ENCODE data around the gene MBD5.

Gene MBD5

DNA sequence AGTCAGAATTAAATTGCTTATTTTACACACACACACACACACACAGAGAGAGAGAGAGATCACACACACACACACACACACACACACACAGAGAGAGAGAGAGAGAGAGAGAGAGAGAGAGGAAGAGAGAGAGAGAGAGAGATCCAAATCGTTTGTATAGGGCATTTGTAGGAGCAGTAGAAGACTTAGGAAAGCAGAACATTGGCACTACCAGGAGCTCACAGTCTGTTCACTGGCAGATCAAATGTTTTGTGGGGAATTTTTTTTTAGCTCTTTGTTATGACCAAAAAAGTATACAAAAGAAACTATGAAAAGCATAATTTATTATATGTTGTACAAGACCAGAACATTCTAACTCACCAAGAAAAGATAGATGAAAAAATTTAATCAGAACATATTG lies 81.8 kb downstream of the MBD5 start:
- no peak overlapping the region for H3K4me3 ChIP-seq (ENCODE audit: low read length)

DNA sequence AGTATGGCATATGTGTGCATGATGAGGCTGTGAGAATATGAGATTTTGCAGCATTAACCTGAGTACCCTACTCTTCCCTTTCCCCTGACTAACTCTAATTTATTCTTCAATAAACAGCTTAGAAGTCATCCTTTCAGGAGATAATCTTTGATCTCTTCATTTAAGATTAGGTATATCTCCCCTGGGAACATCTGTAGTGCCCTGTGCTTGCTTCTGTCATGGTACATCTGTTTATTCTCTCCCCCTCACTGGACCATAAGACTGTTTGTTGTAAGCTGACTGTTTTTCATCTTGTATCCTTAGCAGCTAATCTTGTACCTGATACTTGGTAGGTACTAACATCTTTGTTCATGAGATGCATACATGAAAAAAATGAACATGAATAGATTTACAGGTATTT lies 83.1 kb downstream of the MBD5 start:
- no peak for DNase-seq (ENCODE audit: low read depth, low spot score)
- no peak overlapping the region for H3K4me3 ChIP-seq (ENCODE audit: low read length)

More for the DNA sequence above, 81.8 kb downstream of the MBD5 start:
- no peak for DNase-seq (ENCODE audit: low read depth, low spot score)

DNA sequence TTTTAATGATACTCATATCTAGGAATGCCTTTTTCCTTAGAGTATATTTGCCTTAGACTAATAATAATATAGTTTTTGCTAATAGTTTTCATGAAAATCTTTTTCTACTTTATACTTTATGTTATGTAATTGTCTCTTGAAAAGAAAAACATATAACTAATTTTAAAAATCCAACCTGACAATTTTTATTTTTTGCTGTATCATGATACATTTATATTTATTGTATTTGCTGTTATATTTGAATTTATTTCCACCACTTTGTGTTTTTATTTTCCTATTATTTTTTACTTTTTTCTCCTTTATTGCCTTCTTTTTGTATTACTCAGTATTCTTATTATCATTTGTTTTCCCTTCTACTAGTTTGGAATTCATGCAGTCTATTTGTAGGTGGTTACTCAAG lies 85.4 kb downstream of the MBD5 start:
- no peak overlapping the region for H3K4me3 ChIP-seq (ENCODE audit: low read length)
- DNase-seq (ENCODE audit: low read depth, low spot score) = no peak

DNA sequence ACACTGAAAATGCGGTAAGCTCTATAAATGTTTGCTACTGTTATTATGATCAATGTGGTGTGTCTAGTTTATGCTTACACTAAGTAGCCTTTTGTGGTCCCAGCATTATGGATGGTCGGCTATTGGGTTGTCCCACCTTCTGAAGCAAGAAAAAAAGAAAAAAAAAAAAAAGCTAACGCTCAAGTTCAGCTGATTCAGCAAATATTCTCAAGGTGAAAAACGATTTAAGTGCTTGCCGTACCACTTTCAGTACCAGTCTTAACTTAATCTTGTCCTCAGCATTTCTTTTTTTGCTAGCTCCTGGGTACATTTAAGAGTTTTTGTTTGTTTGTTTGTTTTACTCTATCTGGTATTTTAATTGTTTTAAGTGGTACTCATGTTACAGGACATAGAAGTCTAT lies 87.5 kb downstream of the MBD5 start:
- no peak overlapping the region for H3K4me3 ChIP-seq (ENCODE audit: low read length)
- no peak for DNase-seq (ENCODE audit: low read depth, low spot score)

DNA sequence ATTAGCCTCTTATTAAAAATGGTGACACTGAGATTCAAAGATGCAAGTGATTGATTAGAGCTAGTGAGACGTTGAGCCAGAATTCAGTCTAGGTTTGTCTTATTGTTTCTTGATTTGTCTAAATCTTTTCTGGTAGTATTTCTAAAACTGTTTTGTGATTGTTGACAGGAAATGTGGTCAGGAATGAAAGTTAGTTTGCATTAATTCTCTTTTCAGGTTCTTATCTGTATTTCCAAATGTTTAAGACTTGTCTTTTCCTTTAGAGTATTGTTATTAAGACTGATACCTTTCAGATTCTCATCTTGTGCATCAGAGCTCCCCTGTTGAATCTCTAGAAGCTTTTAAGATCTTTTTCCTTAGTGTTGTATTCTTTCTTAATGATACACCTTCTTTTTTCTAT lies 89.3 kb downstream of the MBD5 start:
- DNase-seq (ENCODE audit: low read depth, low spot score) = peak; percentile 9
- H3K4me3 ChIP-seq (ENCODE audit: low read length) = no peak overlapping the region

DNA sequence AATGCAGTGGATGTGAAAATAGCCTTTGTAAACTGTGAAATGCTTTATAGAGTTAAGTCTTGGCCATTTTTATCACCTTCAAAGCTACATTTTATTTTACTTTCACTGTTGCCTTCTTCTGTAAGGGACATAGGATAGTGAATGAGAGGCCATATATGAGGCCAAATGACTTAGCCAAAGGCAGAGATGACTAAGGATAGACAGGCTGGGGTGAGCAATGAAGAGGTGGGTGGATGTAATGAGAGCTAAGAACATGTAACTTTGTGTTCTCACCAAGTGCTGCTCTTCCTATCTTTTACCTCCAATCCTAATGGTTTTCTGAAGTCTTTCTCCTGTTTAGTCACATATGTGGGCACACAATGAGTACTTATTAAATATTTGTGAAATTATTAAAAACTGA lies 101.9 kb downstream of the MBD5 start:
- DNase-seq (ENCODE audit: low read depth, low spot score) = no peak

DNA sequence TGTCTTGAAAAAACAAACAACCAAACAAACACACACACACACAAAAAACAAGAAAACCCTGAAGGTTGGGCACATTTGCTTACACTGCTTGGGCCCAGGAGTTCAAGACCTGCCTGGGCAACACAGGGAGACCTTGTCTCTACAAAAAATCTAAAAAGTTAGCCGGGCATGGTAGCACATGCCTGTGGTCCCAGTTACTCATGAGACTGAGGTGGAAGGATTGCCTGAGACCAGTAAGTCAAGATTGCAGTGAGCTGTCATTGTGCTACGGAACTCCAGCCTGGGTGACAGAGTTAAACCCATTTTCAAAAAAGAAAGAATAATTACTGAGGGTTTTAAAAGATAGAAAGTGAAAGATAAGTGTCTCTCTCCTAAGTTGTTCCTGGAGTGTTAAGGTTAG lies 103.4 kb downstream of the MBD5 start:
- DNase-seq (ENCODE audit: low read depth, low spot score) = no peak
- H3K4me3 ChIP-seq (ENCODE audit: low read length) = no peak overlapping the region

More for the DNA sequence above, 101.9 kb downstream of the MBD5 start:
- H3K4me3 ChIP-seq (ENCODE audit: low read length) = no peak overlapping the region

DNA sequence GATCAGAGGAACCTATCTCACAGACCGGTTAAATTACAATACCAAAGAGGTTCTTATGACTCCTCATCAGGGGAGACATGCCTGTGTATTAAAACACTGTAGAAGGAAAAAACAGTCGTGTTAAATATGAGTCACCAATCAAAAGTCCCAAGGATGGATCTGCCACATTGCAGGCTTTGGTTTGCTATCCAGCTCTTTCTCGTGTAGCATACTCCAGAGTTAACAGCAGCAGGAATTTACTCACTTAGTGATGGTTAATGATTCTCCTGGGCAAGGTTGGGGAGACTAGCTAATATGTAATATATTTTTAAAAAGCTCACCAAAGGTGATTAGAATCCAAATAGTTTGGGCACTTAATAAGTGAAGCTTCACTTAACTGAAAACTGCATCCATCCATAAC lies 109.7 kb downstream of the MBD5 start:
- no peak overlapping the region for H3K4me3 ChIP-seq (ENCODE audit: low read length)
- DNase-seq (ENCODE audit: low read depth, low spot score) = no peak

DNA sequence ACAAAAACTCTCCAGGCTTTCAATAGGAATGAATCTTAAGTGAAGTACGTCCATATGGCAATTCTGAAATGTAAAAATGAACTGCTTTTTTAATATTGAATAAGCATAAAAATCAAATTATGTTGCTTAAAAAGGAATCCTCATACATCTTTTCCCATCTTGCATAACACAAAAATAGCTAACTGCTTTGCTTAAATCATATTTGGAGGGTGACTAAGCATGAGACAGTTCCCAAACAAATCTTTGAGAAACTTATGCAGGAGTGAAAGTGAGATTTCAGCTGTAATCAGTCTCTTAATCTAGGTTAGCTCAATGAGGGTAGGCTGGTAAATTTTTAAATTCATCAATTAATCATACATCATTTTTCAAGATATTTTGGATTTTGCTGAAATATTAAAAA lies 111.5 kb downstream of the MBD5 start:
- H3K4me3 ChIP-seq (ENCODE audit: low read length) = no peak overlapping the region
- no peak for DNase-seq (ENCODE audit: low read depth, low spot score)

DNA sequence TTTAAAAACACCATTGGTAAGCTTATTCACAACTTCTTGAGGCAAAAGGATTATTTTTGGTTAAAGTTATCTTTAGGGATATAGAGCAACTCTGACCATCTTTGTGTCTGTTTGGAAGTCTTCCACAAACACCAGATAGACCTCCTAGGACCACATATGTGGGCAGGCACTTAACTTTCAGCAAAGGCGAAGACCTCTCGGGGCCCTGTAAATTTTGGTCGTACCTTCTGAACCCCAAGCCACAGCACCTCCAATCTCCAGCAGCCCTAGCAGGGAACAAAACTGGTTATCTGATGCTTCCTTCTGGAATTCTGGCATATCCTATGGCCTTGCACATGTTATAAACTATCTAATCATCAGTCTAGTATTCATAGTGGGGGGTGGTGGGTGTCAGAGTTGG lies 114.8 kb downstream of the MBD5 start:
- DNase-seq (ENCODE audit: low read depth, low spot score) = no peak
- H3K4me3 ChIP-seq (ENCODE audit: low read length) = no peak overlapping the region

DNA sequence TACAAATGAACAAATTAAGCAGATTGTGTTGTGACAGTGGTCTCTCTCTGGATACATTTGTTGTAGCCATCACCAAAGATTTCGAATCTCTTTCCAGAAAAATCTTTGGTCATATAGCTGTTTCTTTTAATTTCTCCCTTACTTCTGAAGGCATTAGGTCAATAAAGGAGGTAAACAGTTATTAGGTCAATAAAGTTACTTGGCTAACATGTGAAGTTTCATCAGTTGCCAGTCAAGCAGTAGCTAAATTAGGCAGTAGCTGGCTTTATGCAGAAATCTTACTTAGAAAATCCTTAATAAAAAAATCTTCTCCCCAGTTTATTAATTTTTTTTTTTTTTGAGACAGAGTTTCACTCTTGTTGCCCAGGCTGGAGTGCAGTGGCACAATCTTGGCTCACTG lies 115.5 kb downstream of the MBD5 start:
- H3K4me3 ChIP-seq (ENCODE audit: low read length) = no peak overlapping the region
- no peak for DNase-seq (ENCODE audit: low read depth, low spot score)

DNA sequence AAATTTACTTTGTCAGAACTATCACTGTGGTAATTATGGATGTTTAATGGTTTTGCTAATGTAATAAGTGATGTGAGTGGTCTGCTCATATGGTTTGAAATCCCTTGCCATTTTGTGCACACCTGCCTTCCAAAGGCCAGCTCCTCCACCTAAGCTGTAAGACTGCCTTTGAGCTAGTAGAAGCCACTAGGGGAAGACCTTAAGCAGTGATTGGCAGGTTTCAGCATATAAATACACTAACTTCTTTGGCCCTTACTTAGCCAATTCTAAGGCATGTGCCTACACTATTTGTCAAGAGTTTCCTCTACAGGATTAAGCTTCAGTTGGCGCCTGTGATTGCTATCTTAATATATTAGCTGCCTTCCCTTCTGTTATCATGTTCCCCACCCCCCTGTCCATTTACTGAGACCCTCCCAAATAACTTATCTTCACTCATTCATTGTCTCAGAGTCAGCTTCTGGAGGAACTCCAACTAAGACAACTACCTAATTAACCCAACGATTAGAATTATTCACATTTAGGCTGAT lies 141.1 kb downstream of the MBD5 start:
- no peak for DNase-seq (ENCODE audit: low read depth, low spot score)
- no peak overlapping the region for H3K4me3 ChIP-seq (ENCODE audit: low read length)

DNA sequence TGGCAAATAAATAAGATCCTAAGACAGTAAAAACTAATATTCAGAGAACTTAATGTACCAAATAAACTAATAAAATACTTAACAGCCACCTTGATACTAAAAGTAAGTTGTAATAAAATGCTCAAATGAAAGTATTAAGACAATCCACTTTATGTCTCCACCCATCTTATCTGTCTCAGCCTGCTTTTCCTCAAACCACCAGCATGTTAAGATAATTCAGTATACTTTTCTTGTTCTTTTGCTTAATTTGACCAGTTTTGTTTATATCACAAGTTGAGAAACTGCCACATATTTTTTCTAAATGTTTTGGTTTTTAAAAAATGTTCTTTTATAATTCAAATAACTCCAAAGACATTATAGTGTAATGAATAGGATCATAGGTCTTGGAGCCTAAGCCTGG lies 142.0 kb downstream of the MBD5 start:
- no peak overlapping the region for H3K4me3 ChIP-seq (ENCODE audit: low read length)
- DNase-seq (ENCODE audit: low read depth, low spot score) = no peak

DNA sequence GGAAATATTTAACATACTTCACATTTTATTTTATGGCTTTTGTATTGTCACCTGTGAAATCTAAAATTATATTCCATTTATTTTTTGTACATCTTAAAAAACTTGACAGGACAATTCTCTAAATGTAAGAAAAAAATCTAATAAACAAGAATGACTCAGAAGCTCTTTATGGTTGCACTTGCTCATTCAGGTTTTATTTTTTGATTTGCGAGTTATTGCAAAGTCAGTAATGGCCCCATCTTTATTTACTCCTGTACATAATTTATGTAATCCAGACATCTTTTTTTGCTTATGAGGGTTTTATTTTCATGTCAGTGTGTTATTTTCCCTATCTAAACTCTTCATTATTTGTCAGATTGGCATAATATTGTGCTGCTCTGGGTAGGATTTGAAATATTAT lies 145.1 kb downstream of the MBD5 start:
- no peak for DNase-seq (ENCODE audit: low read depth, low spot score)
- H3K4me3 ChIP-seq (ENCODE audit: low read length) = no peak overlapping the region

DNA sequence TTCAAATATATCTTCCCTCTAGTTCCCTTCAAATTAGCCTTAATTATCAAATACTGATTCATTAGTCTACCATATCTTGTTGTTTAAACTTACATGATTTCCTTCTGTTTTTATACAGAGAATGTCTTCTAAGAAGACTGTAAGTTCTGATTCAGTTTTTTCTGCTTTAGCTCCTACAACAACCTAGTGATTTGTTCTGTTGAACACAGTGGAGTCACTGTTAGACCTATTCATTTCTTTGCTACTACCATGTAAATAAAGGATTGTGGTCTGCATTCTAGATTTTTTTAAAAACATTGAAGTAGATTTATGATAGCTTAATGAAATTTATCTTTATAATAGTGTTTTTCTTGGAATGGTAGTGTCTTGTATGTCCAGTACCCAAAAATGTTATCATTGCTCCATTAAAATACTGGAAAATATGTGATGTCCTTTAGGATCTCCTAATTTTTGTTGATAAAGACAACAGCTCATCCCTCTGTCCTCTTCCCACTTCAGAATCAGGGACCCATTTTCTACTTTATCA lies 146.4 kb downstream of the MBD5 start:
- no peak overlapping the region for H3K4me3 ChIP-seq (ENCODE audit: low read length)
- DNase-seq (ENCODE audit: low read depth, low spot score) = no peak

DNA sequence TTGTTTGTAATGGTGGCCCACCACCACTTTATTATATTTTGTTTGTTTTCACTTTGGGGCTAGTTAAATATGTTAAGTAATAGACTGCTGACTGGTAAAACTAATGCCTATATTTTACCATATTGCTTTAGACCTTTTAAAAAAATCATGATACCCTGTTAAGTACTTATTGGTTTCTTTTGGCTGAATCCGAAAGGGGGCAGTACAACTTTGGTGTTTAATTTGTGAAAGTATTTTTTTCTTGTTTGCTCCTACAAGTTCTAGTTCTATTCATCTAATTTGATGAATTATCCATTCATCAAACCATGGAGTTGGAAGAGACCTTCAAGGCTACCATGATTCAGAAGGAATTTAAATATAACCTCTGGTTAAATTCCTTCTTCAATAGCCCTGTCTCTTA lies 147.0 kb downstream of the MBD5 start:
- no peak overlapping the region for H3K4me3 ChIP-seq (ENCODE audit: low read length)
- peak; percentile 15 for DNase-seq (ENCODE audit: low read depth, low spot score)

DNA sequence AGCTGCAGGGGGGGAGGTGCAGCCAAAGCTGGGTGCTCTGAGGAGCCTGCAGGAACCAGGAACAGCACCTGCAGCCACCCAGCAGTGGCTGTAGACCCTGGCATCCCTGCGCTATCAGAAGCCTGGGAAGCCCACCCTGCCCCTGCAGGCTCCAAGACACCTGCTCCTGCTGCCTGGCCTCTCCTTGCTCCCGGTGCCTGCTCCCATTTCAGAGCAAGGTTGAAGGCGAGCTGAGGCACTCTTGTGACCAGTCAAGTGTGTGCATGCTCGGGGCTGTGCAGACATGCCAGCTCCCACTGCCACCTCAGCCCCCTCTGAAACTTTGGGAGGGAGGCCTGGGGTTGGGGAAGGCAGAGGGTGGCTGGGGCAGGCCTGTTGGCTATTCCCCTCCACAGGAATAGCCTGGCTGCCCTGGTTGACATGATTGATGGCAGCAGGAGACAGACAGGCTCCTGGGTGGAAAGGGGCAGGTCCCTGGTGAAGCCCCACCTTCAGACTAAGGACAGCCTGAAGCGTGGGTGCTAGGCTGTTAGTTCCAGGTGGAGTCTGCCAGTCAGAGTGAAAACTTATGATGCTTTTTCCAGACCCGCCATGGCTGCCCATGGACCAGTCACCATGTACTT lies 151.4 kb downstream of the MBD5 start:
- no peak overlapping the region for H3K4me3 ChIP-seq (ENCODE audit: low read length)
- no peak for DNase-seq (ENCODE audit: low read depth, low spot score)

DNA sequence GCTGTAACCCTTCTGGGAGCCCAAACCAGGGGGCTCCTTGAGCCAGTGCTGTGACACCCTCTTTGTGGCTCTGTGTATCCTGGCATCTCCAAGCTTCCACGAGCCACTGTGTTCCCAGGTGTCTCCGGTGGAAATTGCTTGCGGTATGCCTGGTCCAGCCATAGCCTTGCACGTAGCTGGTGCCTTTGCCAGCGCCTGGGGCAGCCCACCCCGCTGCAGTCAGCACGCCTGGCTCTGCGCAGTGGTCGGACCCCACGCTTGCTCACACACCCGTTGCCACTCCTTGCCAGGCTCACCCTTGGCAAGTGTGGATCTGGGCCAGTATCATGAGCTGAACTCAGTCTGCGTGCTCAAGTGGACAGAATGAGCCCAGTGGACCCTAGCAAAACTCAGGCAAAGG lies 152.3 kb downstream of the MBD5 start:
- DNase-seq (ENCODE audit: low read depth, low spot score) = no peak
- no peak overlapping the region for H3K4me3 ChIP-seq (ENCODE audit: low read length)

DNA sequence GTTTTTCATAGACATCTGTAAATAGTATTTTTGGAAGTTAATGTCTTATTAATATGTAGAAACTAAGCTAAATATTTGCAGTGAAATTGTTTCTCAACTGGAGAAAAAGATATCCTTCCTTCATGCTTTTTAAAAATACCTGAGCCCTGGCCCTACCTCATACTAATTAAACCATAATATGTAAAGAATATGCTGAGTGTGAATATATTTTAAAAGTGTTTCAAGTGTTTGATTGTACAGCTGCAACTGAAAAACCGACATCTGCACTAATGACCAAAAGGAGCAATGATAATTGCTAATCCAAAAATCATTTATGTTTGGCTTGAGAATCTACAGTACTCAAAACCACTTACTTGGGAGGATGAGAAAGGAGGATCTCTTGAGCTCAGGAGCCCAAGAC lies 156.7 kb downstream of the MBD5 start:
- no peak overlapping the region for H3K4me3 ChIP-seq (ENCODE audit: low read length)

DNA sequence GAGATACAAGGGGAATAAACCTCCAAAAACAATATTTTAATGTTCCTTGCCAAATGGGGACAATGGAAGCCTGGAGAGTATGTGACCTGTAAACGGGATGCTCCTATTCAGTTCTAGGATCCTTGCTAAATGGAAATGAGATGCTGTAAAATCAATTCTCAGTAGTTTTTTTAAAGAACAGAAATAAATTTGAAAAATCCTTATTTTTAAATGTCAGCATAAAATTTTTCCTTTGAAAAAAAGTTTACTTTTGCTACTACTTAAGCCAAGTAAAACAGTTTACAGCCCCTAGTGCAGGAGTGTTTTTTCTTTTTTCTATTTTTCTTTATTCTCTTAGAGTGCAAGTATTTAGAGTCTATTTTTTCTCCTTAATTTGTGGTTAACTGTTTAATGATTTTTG lies 158.8 kb downstream of the MBD5 start:
- no peak for DNase-seq (ENCODE audit: low read depth, low spot score)
- H3K4me3 ChIP-seq (ENCODE audit: low read length) = no peak overlapping the region

More for the DNA sequence above, 156.7 kb downstream of the MBD5 start:
- DNase-seq (ENCODE audit: low read depth, low spot score) = no peak

DNA sequence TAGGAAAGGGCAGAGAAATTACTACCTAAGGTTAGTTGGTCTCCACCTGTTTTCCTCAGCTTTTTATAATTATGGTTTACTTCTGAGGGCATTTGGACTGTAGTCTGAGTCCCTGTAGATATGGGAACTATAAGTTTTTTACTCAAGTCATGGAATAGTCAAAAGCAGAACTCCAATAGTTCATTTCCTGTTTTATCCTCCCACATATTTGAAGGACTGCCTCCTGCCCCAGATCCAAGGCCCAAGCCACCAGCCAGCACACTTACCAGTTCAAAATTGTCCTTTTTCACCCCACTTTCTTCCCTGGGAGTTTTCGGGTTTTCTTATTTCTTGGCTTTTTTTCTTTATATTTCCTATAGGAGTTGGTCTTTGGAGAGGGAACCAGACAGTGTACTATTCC lies 164.1 kb downstream of the MBD5 start:
- H3K4me3 ChIP-seq (ENCODE audit: low read length) = no peak overlapping the region
- no peak for DNase-seq (ENCODE audit: low read depth, low spot score)

Data from Jurkat, Clone E6-1 (cell line).